Measurements from ENCODE around the gene GIMAP7.
"Not testable (repeated sequence)": the region's sequence is repeated elsewhere in the genome, so short reads cannot be mapped to it uniquely, and the experiment has no call there.

The GIMAP7 gene

GRCh38 chr7:150514748-150515222, at the start of gene GIMAP7:
Gene GIMAP7 (plus strand): TSS chr7:150514872. CDS start chr7:150519975, 5,103 bp downstream.
- no peak for DNase-seq (ENCODE audit: low read depth)

- no peak for DNase-seq (ENCODE audit: low read depth)
These were observed 49.7 kb upstream of the GIMAP7 start for GRCh38 chr7:150464962-150465361.

GRCh38 chr7:150465414-150465813, 49.3 kb upstream of the GIMAP7 start:
- DNase-seq (ENCODE audit: low read depth) = no peak

GRCh38 chr7:150466477-150466876, 48.2 kb upstream of the GIMAP7 start:
- DNase-seq (ENCODE audit: low read depth) = no peak

- DNase-seq (ENCODE audit: low read depth) = no peak
These were observed 46.4 kb upstream of the GIMAP7 start for GRCh38 chr7:150468241-150468640.

GRCh38 chr7:150471886-150472285, 42.8 kb upstream of the GIMAP7 start:
- no peak for DNase-seq (ENCODE audit: low read depth)

GRCh38 chr7:150473902-150474301, 40.8 kb upstream of the GIMAP7 start:
- DNase-seq (ENCODE audit: low read depth) = no peak

- DNase-seq (ENCODE audit: low read depth) = no peak
These were observed 38.4 kb upstream of the GIMAP7 start for GRCh38 chr7:150476285-150476684.

GRCh38 chr7:150476819-150477631, 37.6 kb upstream of the GIMAP7 start:
- DNase-seq (ENCODE audit: low read depth) = no peak

GRCh38 chr7:150479023-150479716, 35.5 kb upstream of the GIMAP7 start:
- DNase-seq (ENCODE audit: low read depth) = no peak

- DNase-seq (ENCODE audit: low read depth) = no peak
These were observed 33.3 kb upstream of the GIMAP7 start for GRCh38 chr7:150481186-150481920.

- no peak for DNase-seq (ENCODE audit: low read depth)
These were observed 32.8 kb upstream of the GIMAP7 start for GRCh38 chr7:150481922-150482321.

- DNase-seq (ENCODE audit: low read depth) = not testable (repeated sequence)
These were observed 31.2 kb upstream of the GIMAP7 start for GRCh38 chr7:150483514-150483913.

GRCh38 chr7:150484071-150484470, 30.6 kb upstream of the GIMAP7 start:
- DNase-seq (ENCODE audit: low read depth) = not testable (repeated sequence)

- no peak for DNase-seq (ENCODE audit: low read depth)
These were observed 27.0 kb upstream of the GIMAP7 start for GRCh38 chr7:150487625-150488024.

GRCh38 chr7:150489782-150490181, 24.9 kb upstream of the GIMAP7 start:
- no peak for DNase-seq (ENCODE audit: low read depth)

- not testable (repeated sequence) for DNase-seq (ENCODE audit: low read depth)
These were observed 21.2 kb upstream of the GIMAP7 start for GRCh38 chr7:150493442-150493841.

GRCh38 chr7:150502519-150502918, 12.2 kb upstream of the GIMAP7 start:
- no peak for DNase-seq (ENCODE audit: low read depth)

- no peak for DNase-seq (ENCODE audit: low read depth)
These were observed 11.5 kb upstream of the GIMAP7 start for GRCh38 chr7:150503155-150503554.

- no peak for DNase-seq (ENCODE audit: low read depth)
These were observed 11.1 kb upstream of the GIMAP7 start for GRCh38 chr7:150503581-150503980.

- no peak for DNase-seq (ENCODE audit: low read depth)
These were observed 6.6 kb upstream of the GIMAP7 start for GRCh38 chr7:150507947-150508602.

GRCh38 chr7:150511048-150511447, 3.6 kb upstream of the GIMAP7 start:
- no peak for DNase-seq (ENCODE audit: low read depth)

Measured in stromal cell of bone marrow (primary cell).